ENCODE data around the gene PLEKHG3. TPM values are rescaled to one million over a fixed set of nuclear protein-coding genes. Genes with fewer than 3 reads are reported as not detected.

Gene PLEKHG3
- total RNA-seq = 3.5 and 5.4 TPM in 2 replicates

GRCh38 chr14:64704143-64704742 lies at the start of gene PLEKHG3:
TSS of gene PLEKHG3 (plus strand) at chr14:64704424. CDS start at chr14:64727632, 23,208 bp downstream.

Other genes with a start within 250 kb of the PLEKHG3 start
- 0.56 and 0.58 TPM in 2 replicates for gene AKAP5, start 238.9 kb upstream of the PLEKHG3 start, total RNA-seq
- 4.0 and 7.6 TPM in 2 replicates for gene ZBTB25, start 200.6 kb upstream of the PLEKHG3 start, total RNA-seq
- gene ZBTB1, start 199.7 kb upstream of the PLEKHG3 start, total RNA-seq = 40.8 and 60.9 TPM in 2 replicates
- gene HSPA2, start 163.7 kb upstream of the PLEKHG3 start, total RNA-seq = 2.3 and 5.9 TPM in 2 replicates
- 0.19 and 0.28 TPM in 2 replicates for gene PPP1R36, start 154.5 kb upstream of the PLEKHG3 start, total RNA-seq
- gene SPTB, start 175.5 kb downstream of the PLEKHG3 start, total RNA-seq = under 0.01 TPM in 2 replicates
- gene CHURC1, start 210.0 kb downstream of the PLEKHG3 start, total RNA-seq = 36.8 and 87.4 TPM in 2 replicates
- gene GPX2, start 238.3 kb downstream of the PLEKHG3 start, total RNA-seq = not detected in 2 replicates